Neural cell (in vitro differentiated cells): Measurements from ENCODE around the gene PDK2. TPM values are rescaled to one million over a fixed set of nuclear protein-coding genes. Genes with fewer than 3 reads are reported as not detected.

Experiments used
- H2AFZ ChIP-seq: fragments of 200-600, 300-800 bp; sonication (generic), shearing (Covaris generic); 2 replicates; pipeline ENCODE4 v1.6.0; 2014; ENCODE audit warnings: low read depth, mild to moderate bottlenecking, antibody characterized with exemption, low read length, moderate library complexity
- H3F3A ChIP-seq: fragments of 200-600 bp; shearing (Covaris generic); 2 replicates; pipeline ENCODE4 v1.6.1; 2016; ENCODE audit warnings: mild to moderate bottlenecking, moderate library complexity, mixed read lengths, antibody characterized with exemption, low read length; ENCODE audit not compliant: insufficient read depth, poor library complexity, severe bottlenecking
- H3K27ac ChIP-seq: fragments of 200-600, 300-800 bp; sonication (generic), shearing (Covaris generic); 2 replicates; pipeline ENCODE4 v1.5.1; 2014; ENCODE audit warnings: mild to moderate bottlenecking, low read length, moderate library complexity
- H3K27me3 ChIP-seq: fragments of 300-800, 200-600 bp; sonication (generic), shearing (Covaris generic); 2 replicates; pipeline ENCODE4 v1.6.0; 2014; ENCODE audit warnings: mild to moderate bottlenecking, low read depth, low read length, moderate library complexity; ENCODE audit not compliant: insufficient read depth
- H3K36me3 ChIP-seq: fragments of 300-800, 200-600 bp; sonication (generic), shearing (Covaris generic); 2 replicates; pipeline ENCODE4 v1.5.1; 2014; ENCODE audit warnings: mild to moderate bottlenecking, antibody characterized with exemption, low read length, moderate library complexity; ENCODE audit not compliant: insufficient read depth
- H3K4me2 ChIP-seq: fragments of 300-800, 200-600 bp; sonication (generic), shearing (Covaris generic); 2 replicates; pipeline ENCODE4 v1.6.0; 2014; ENCODE audit warnings: mild to moderate bottlenecking, low read length
- H3K4me3 ChIP-seq: fragments of 300-800, 200-600 bp; sonication (generic), shearing (Covaris generic); 2 replicates; pipeline ENCODE4 v1.5.1; 2014; ENCODE audit warnings: mild to moderate bottlenecking, low read length, moderate library complexity
- H3K79me2 ChIP-seq: fragments of 200-600 bp; shearing (Covaris generic); replicated peaks from 2 replicates; pipeline ENCODE4 v1.6.0; 2014; ENCODE audit warnings: mild to moderate bottlenecking, low read length, moderate library complexity; ENCODE audit not compliant: insufficient read depth
- H3K9ac ChIP-seq: fragments of 300-800, 200-600 bp; sonication (generic), shearing (Covaris generic); 2 replicates; pipeline ENCODE4 v1.6.1; 2016; ENCODE audit warnings: mild to moderate bottlenecking, low read length, mixed read lengths
- H3K9me2 ChIP-seq: fragments of 200-600 bp; shearing (Covaris generic); 2 replicates; pipeline ENCODE4 v1.6.1; 2016; ENCODE audit warnings: mild to moderate bottlenecking, low read length, mixed read lengths; ENCODE audit not compliant: insufficient read depth
- H3K9me3 ChIP-seq: fragments of 200-600, 300-800 bp; sonication (generic), shearing (Covaris generic); 2 replicates; pipeline ENCODE4 v1.6.1; 2016; ENCODE audit warnings: mild to moderate bottlenecking, mixed run types, low read length, moderate library complexity, mixed read lengths
- H4K20me1 ChIP-seq: fragments of 200-600 bp; shearing (Covaris generic); 2 replicates; pipeline ENCODE4 v1.6.1; 2016; ENCODE audit warnings: mild to moderate bottlenecking, mixed run types; ENCODE audit not compliant: insufficient read depth
- EP300 ChIP-seq: fragments of 450-650 bp; conservative IDR thresholded peaks from 2 replicates; pipeline ENCODE4 v1.6.1; 2014; ENCODE audit warnings: antibody characterized with exemption, mild to moderate bottlenecking, moderate library complexity; ENCODE audit not compliant: poor library complexity, severe bottlenecking
- EZH2 ChIP-seq: fragments of 200-600, 300-800 bp; shearing (Covaris generic), sonication (generic); IDR thresholded peaks from 2 replicates; pipeline ENCODE4 v1.6.1; 2014; ENCODE audit warnings: antibody characterized with exemption, low read length, borderline replicate concordance, mild to moderate bottlenecking; ENCODE audit not compliant: insufficient read depth, poor library complexity, severe bottlenecking
- MXI1 ChIP-seq: fragments of 450-650 bp; conservative IDR thresholded peaks from 2 replicates; pipeline ENCODE4 v1.6.1; 2014; ENCODE audit warnings: antibody characterized with exemption, mild to moderate bottlenecking; ENCODE audit not compliant: poor library complexity, severe bottlenecking
- POLR2AphosphoS5 ChIP-seq: IDR thresholded peaks from 2 replicates; pipeline ENCODE4 v1.6.1; 2012
- RAD21 ChIP-seq: fragments of 450-650 bp; conservative IDR thresholded peaks from 2 replicates; pipeline ENCODE4 v1.6.1; 2014; ENCODE audit warnings: antibody characterized with exemption, mild to moderate bottlenecking, moderate library complexity
- SMC3 ChIP-seq: fragments of 450-650 bp; conservative IDR thresholded peaks from 2 replicates; pipeline ENCODE4 v1.6.1; 2014; ENCODE audit warnings: antibody characterized with exemption, mild to moderate bottlenecking, moderate library complexity; ENCODE audit not compliant: poor library complexity
- TAF1 ChIP-seq: IDR thresholded peaks from 2 replicates; pipeline ENCODE4 v1.6.1; 2012; ENCODE audit warnings: low read depth
- polyA plus RNA-seq: library from polyadenylated mRNA; depleted of rRNA; stranded (reverse); fragments of >200 nt; gene quantifications from 2 replicates; pipeline ENCODE4 v1.2.3, GENCODE V29; 2014
- TF ChIP-seq, protein P1 (sequence below): fragments of 450-650 bp; IDR thresholded peaks from 2 replicates; pipeline ENCODE4 v1.5.1; 2014; ENCODE audit warnings: antibody characterized with exemption, mild to moderate bottlenecking, moderate library complexity; ENCODE audit not compliant: poor library complexity, severe bottlenecking
- TF ChIP-seq, protein P2 (sequence below): IDR thresholded peaks from 2 replicates; pipeline ENCODE4 v1.6.1; 2012; ENCODE audit warnings: borderline replicate concordance

PDK2 gene
- polyA plus RNA-seq, 1 donor from 2014 or later, result 36.2 TPM

DNA sequence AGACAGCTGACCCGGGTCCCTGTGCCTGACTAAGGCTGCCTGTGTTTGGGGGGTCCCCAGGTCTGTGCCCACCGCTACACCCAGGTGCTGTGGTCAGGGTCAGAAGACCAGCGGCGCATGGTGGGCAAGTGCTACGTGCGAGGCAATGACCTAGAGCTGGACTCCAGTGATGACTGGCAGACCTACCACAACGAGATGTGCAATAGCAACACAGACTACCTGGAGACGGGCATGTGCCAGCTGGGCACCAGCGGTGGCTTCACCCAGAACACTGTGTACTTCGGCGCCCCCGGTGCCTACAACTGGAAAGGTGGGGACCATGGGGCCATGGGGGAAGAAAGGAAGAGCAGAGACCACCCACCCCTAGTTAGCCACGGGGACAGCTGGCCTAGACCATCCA is 27.2 kb upstream of the PDK2 start:
- H3K36me3 ChIP-seq, result peaks cover 6% of the 10 kb centered on the region
- TF ChIP-seq, protein P1, sequence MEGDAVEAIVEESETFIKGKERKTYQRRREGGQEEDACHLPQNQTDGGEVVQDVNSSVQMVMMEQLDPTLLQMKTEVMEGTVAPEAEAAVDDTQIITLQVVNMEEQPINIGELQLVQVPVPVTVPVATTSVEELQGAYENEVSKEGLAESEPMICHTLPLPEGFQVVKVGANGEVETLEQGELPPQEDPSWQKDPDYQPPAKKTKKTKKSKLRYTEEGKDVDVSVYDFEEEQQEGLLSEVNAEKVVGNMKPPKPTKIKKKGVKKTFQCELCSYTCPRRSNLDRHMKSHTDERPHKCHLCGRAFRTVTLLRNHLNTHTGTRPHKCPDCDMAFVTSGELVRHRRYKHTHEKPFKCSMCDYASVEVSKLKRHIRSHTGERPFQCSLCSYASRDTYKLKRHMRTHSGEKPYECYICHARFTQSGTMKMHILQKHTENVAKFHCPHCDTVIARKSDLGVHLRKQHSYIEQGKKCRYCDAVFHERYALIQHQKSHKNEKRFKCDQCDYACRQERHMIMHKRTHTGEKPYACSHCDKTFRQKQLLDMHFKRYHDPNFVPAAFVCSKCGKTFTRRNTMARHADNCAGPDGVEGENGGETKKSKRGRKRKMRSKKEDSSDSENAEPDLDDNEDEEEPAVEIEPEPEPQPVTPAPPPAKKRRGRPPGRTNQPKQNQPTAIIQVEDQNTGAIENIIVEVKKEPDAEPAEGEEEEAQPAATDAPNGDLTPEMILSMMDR, result no peak
- TF ChIP-seq SMC3 (no peak), EZH2 (no peak), TAF1 (no peak), MXI1 (no peak), POLR2AphosphoS5 (no peak), RAD21 (no peak), EP300 (no peak)
- TF ChIP-seq, protein P2, sequence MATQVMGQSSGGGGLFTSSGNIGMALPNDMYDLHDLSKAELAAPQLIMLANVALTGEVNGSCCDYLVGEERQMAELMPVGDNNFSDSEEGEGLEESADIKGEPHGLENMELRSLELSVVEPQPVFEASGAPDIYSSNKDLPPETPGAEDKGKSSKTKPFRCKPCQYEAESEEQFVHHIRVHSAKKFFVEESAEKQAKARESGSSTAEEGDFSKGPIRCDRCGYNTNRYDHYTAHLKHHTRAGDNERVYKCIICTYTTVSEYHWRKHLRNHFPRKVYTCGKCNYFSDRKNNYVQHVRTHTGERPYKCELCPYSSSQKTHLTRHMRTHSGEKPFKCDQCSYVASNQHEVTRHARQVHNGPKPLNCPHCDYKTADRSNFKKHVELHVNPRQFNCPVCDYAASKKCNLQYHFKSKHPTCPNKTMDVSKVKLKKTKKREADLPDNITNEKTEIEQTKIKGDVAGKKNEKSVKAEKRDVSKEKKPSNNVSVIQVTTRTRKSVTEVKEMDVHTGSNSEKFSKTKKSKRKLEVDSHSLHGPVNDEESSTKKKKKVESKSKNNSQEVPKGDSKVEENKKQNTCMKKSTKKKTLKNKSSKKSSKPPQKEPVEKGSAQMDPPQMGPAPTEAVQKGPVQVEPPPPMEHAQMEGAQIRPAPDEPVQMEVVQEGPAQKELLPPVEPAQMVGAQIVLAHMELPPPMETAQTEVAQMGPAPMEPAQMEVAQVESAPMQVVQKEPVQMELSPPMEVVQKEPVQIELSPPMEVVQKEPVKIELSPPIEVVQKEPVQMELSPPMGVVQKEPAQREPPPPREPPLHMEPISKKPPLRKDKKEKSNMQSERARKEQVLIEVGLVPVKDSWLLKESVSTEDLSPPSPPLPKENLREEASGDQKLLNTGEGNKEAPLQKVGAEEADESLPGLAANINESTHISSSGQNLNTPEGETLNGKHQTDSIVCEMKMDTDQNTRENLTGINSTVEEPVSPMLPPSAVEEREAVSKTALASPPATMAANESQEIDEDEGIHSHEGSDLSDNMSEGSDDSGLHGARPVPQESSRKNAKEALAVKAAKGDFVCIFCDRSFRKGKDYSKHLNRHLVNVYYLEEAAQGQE, result no peak
- no peaks in the 10 kb centered on the region for H3K9me3 ChIP-seq
- H2AFZ ChIP-seq, result no peak overlapping the region
- H3K9ac ChIP-seq, result no peak overlapping the region
- no peaks in the 10 kb centered on the region for H4K20me1 ChIP-seq
- no peaks in the 10 kb centered on the region for H3K79me2 ChIP-seq
- H3K27ac ChIP-seq, result no peak overlapping the region
- no peaks in the 10 kb centered on the region for H3K9me2 ChIP-seq
- H3K4me2 ChIP-seq, result no peak overlapping the region
- no peaks in the 10 kb centered on the region for H3F3A ChIP-seq
- H3K27me3 ChIP-seq, result no peaks in the 10 kb centered on the region
- no peak overlapping the region for H3K4me3 ChIP-seq

DNA sequence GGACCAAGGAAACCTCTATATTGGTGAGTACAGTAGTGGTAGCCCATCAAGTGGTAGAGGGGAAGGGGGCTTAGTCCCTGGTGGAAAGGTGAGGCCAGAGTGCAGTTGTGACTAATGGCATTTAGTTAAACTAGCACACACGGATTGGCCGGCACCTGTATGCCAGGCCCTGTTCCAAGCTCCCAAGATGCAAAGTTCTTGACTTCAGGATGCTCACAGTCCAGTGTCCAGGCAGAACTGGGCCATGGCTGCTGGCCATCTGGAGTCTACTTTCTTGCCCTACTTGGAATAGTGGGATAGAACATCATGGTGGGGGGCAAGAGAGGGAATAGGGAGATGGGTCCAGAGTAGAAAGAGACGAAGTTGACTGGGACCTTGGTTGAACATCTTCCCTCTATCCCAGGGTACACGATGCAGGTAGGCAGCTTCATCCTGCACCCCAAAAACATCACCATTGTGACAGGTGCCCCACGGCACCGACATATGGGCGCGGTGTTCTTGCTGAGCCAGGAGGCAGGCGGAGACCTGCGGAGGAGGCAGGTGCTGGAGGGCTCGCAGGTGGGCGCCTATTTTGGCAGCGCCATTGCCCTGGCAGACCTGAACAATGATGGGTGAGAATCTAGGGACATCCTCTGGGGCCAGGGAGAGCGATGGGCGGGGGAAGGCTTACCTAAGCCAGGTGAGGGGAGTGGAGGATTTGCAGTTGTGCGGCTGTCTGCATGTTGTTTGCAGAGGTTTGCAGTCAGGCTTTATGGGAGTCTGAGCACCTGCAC is 24.1 kb upstream of the PDK2 start:
- Histone ChIP-seq H3K4me2 (no peak overlapping the region), H3K27ac (no peak overlapping the region), H2AFZ (no peak overlapping the region), H3K9ac (no peak overlapping the region), H4K20me1 (no peaks in the 10 kb centered on the region), H3K9me2 (no peaks in the 10 kb centered on the region), H3F3A (no peaks in the 10 kb centered on the region), H3K36me3 (peaks cover 6% of the 10 kb centered on the region), H3K27me3 (no peaks in the 10 kb centered on the region), H3K79me2 (no peaks in the 10 kb centered on the region), H3K9me3 (no peaks in the 10 kb centered on the region), H3K4me3 (no peak overlapping the region)
- TF ChIP-seq, protein P2, result no peak
- no peak for TF ChIP-seq EZH2
- TF ChIP-seq POLR2AphosphoS5, result no peak
